Vagina (tissue), 2 donors: ENCODE measurements around the gene ABCC8.

Experiments
- POLR2A ChIP-seq, 2 donors: fragments of 450-650 bp; IDR thresholded peaks; one replicate each; pipeline ENCODE4 v1.6.1; 2017; ENCODE audit warnings: antibody characterized with exemption in 2 of 2, mild to moderate bottlenecking in 2 of 2, moderate library complexity in 2 of 2
- POLR2AphosphoS5 ChIP-seq, 2 donors: sonication (generic); formaldehyde crosslinking; IDR thresholded peaks; one replicate each; pipeline ENCODE4 v1.9.0; 2017; ENCODE audit warnings: antibody characterized with exemption in 2 of 2, mild to moderate bottlenecking in 2 of 2, low read depth in 1 of 2; ENCODE audit not compliant: insufficient read depth in 1 of 2
- TF ChIP-seq, protein P1 (sequence below), 3 experiments: fragments of 450-650 bp in 2 of 3; fragments of 200-600 bp in 1 of 3; sonication (generic) in 1 of 3; IDR thresholded peaks; one replicate each; pipeline ENCODE4 v1.5.1; 2017 to 2019; ENCODE audit warnings: antibody characterized with exemption in 3 of 3, mild to moderate bottlenecking in 2 of 3, moderate library complexity in 2 of 3

DNA sequence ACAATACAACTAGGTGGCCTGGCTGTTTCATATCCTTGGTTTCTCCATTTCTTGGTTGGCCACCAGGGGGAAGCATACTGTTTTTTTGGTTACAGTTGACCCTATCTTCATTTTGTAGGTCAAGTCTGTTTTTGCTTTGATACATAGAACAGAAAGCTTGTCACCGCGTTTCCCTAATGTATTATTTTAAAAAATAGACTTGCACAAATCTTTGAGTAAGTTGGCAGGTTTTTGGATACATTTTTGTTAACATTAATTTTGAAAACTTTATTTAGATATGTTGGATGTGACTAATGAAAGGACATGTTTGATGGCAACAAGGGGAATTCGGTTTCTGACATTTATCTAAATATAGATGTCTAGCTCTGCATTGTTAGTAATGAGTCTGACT lies 122.0 kb downstream of the ABCC8 start:
- TF ChIP-seq, protein P1, sequence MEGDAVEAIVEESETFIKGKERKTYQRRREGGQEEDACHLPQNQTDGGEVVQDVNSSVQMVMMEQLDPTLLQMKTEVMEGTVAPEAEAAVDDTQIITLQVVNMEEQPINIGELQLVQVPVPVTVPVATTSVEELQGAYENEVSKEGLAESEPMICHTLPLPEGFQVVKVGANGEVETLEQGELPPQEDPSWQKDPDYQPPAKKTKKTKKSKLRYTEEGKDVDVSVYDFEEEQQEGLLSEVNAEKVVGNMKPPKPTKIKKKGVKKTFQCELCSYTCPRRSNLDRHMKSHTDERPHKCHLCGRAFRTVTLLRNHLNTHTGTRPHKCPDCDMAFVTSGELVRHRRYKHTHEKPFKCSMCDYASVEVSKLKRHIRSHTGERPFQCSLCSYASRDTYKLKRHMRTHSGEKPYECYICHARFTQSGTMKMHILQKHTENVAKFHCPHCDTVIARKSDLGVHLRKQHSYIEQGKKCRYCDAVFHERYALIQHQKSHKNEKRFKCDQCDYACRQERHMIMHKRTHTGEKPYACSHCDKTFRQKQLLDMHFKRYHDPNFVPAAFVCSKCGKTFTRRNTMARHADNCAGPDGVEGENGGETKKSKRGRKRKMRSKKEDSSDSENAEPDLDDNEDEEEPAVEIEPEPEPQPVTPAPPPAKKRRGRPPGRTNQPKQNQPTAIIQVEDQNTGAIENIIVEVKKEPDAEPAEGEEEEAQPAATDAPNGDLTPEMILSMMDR (IDR thresholded peaks at IDR 0.05) = peak in 2 of 3 experiments; percentile 31 to 35
- TF ChIP-seq POLR2A (IDR thresholded peaks at IDR 0.05) (no peak), POLR2AphosphoS5 (IDR thresholded peaks at IDR 0.05; ENCODE audit: insufficient read depth in 1 of 2, low read depth in 1 of 2) (no peak)
